ENCODE data around the gene RBM19.

RBM19 gene

DNA sequence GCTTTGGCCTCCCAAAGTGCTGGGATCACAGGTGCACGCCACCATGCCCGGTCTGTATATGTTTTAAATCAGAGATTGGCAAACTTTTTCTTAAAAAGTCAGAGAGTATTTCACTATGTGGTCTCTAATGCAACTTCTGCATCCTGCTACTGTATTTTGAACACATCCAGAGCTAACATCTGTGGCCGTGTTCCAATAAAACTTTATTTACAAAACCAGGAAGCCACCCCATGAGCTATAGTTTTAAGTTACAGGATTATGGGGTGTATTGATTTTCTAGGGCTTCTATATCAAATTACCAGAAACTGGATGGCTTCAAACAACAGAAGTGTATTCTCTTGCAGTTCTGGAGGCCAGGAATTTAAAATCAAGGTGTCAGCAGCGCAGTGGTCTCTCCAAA is 5.3 kb upstream of the RBM19 start:
- ChIA-PET POLR2A (no interaction called here), CTCF (no interaction called here)
- TF ChIP-seq, protein P1, sequence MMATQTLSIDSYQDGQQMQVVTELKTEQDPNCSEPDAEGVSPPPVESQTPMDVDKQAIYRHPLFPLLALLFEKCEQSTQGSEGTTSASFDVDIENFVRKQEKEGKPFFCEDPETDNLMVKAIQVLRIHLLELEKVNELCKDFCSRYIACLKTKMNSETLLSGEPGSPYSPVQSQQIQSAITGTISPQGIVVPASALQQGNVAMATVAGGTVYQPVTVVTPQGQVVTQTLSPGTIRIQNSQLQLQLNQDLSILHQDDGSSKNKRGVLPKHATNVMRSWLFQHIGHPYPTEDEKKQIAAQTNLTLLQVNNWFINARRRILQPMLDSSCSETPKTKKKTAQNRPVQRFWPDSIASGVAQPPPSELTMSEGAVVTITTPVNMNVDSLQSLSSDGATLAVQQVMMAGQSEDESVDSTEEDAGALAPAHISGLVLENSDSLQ (IDR thresholded peaks at IDR 0.05): no peak
- no peak for TF ChIP-seq TARDBP (IDR thresholded peaks at IDR 0.05)
- no peak for TF ChIP-seq SUZ12 (IDR thresholded peaks at IDR 0.05)
- DNase-seq (ENCODE audit: extremely low spot score): no peak

DNA sequence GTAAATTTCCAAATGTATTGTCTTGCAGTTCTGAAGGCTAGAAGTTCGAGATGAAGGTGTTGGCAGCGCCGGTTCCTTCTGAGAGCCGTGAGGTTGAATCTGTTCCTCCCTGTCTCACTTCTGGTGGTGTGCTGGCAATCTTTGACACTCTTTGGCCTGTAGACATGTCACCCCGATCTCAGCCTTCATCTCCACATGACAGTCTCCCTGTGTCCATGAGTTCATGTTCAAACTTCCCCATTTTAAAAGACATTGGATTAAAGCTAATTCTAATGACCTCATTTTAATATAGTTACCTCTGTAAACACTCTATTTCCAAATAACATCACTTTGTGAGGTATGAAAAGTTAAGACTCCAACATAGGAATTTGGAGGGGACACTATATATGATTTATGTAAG is 4.1 kb upstream of the RBM19 start:
- POLR2A ChIA-PET: no interaction called here
- TF ChIP-seq FOXA1 (IDR thresholded peaks at IDR 0.05): no peak
- TF ChIP-seq CTBP1 (IDR thresholded peaks at IDR 0.05; ENCODE audit: borderline replicate concordance): no peak
- TF ChIP-seq SUZ12 (IDR thresholded peaks at IDR 0.05): no peak
- TF ChIP-seq TARDBP (IDR thresholded peaks at IDR 0.05): no peak
- no peak for TF ChIP-seq FOXK2 (IDR thresholded peaks at IDR 0.05)
- TF ChIP-seq ZNF384 (IDR thresholded peaks at IDR 0.05): no peak
- CTCF ChIA-PET: no interaction called here
- DNase-seq (ENCODE audit: extremely low spot score): no peak

DNA sequence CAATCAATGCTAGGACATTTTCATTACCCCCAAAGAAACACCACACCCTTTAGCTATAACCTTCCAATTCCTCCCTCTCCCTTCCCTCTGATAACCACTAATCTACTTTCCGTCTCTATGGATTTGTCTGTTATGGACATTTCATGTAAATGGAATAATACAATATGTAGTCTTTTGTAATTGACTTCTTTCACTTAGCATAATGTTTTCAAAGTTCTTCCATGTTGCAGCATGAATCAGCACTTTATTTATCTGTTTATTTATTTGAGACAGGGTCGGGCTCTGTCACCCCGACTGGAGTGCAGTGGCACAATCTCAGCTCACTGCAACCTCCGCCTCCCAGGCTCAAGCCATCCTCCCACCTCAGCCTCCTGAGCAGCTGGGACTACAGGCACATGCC is 1.2 kb upstream of the RBM19 start:
- DNase-seq (ENCODE audit: extremely low spot score): no peak
- TF ChIP-seq FOXM1 (IDR thresholded peaks at IDR 0.05; ENCODE audit: borderline replicate concordance): no peak
- no peak for TF ChIP-seq ARNT (IDR thresholded peaks at IDR 0.05)
- POLR2A ChIA-PET: no interaction called here
- CTCF ChIA-PET: interaction anchor here (0.6 to 1.6 kb wide), 2 partner anchors 13 to 532 kb away, joined by 3 to 8 read pairs; no protein-coding TSS in a partner anchor

DNA sequence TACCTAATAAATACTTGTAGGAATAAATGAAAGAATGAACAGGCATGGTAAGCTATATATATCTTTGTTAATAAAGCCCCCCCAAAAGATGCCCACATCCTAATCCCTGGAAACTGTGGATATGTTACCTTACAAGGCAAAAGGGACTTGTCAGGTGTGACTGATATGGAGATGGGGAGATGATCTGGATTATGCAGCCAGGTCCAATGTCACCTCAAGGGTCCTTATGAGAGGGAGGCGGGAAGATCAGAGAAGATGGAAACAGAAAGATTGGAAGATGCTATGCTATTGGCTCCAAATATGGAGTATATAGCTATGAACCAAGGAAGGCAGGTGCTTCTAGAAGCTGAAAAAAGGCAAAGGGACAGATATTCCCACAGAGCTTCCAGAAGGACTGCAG is 3.4 kb downstream of the RBM19 start:
- POLR2A ChIA-PET: no interaction called here
- TF ChIP-seq SUZ12 (IDR thresholded peaks at IDR 0.05) (no peak), SP1 (IDR thresholded peaks at IDR 0.05) (no peak), ZNF384 (IDR thresholded peaks at IDR 0.05) (no peak), FOXK2 (IDR thresholded peaks at IDR 0.05) (no peak), NFRKB (IDR thresholded peaks at IDR 0.05) (no peak), CTBP1 (IDR thresholded peaks at IDR 0.05; ENCODE audit: borderline replicate concordance) (no peak), HDGF (IDR thresholded peaks at IDR 0.05; ENCODE audit: borderline replicate concordance) (no peak), BHLHE40 (IDR thresholded peaks at IDR 0.05; ENCODE audit: borderline replicate concordance) (no peak), FOXA1 (IDR thresholded peaks at IDR 0.05) (no peak), TARDBP (IDR thresholded peaks at IDR 0.05) (no peak), FOXM1 (IDR thresholded peaks at IDR 0.05; ENCODE audit: borderline replicate concordance) (no peak), L3MBTL2 (conservative IDR thresholded peaks at IDR 0.05) (no peak), ARNT (IDR thresholded peaks at IDR 0.05) (no peak), LEF1 (IDR thresholded peaks at IDR 0.05; ENCODE audit: borderline replicate concordance) (no peak), ELF4 (IDR thresholded peaks at IDR 0.05) (no peak)
- TF ChIP-seq, protein P1 (IDR thresholded peaks at IDR 0.05): no peak
- DNase-seq (ENCODE audit: extremely low spot score): no peak
- CTCF ChIA-PET: interaction anchor here (0.6 kb wide), 1 partner anchor 663 kb away, joined by 3 read pairs; no protein-coding TSS in a partner anchor

DNA sequence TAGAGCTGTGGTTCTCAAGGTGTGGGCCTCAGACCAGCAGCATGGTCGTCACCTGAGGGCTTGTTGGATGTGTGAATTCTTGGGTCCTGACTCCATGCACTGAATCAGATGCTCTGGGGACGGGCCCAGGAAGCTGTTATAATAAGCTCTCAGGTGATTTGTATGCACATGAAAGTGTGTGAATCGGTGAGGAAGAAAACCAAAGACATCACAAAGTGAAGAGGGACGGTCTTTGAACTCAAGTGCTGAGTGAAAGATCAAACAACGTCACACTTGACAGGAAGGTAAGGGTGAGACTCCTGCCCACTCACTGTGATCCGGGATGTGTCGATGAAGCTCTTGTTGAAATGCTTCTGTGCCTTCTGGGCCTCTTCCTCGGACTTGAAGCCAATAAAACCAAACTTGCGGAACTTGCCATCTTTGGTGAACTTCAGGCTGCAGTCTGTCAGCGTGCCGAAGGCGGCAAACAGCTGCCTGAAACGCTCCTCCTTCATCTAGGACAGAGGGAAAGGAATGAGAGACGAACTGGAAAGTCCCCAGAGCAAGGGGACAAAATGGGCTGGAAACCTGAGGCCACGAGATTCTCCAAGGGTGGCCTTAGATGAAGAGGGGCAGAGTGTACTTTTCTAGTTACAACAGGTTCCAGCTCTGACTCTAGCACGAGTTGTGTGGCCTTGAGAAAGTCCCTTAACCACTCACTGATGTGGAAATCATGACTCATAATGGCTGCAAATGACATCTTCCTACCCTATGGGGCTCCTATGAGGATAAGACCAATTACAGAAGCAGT is 4.0 kb downstream of the RBM19 start:
- TF ChIP-seq HDGF (IDR thresholded peaks at IDR 0.05; ENCODE audit: borderline replicate concordance): no peak
- no peak for TF ChIP-seq TARDBP (IDR thresholded peaks at IDR 0.05)
- no peak for TF ChIP-seq FOXM1 (IDR thresholded peaks at IDR 0.05; ENCODE audit: borderline replicate concordance)
- no peak for TF ChIP-seq L3MBTL2 (conservative IDR thresholded peaks at IDR 0.05)
- no peak for TF ChIP-seq SP1 (IDR thresholded peaks at IDR 0.05)
- ChIA-PET CTCF (interaction anchor here (0.6 kb wide), 1 partner anchor 663 kb away, joined by 3 read pairs; no protein-coding TSS in a partner anchor), POLR2A (no interaction called here)
- DNase-seq (ENCODE audit: extremely low spot score): no peak

DNA sequence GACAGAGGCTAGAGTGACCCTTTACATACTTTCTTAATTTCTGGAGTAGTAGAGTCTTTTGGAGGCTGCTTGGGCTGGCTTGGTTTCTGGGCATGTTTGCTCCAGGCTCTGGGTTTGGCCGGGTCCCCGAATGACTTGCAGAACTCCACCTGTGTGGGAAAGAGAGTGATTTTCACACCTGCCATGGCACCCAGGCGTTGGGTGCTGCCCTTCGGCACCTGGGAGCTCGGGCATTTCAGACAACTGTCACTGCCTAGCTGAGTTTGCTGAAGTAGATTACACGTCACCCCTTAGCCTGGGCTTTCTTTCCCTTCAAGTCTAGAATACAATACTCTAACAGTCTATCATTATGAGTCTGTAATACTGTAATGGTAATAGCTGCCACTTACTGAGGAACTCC is 6.1 kb downstream of the RBM19 start:
- DNase-seq (ENCODE audit: extremely low spot score): no peak
- TF ChIP-seq FOXM1 (IDR thresholded peaks at IDR 0.05; ENCODE audit: borderline replicate concordance): no peak
- TF ChIP-seq LEF1 (IDR thresholded peaks at IDR 0.05; ENCODE audit: borderline replicate concordance): no peak
- no peak for TF ChIP-seq TARDBP (IDR thresholded peaks at IDR 0.05)
- no peak for TF ChIP-seq ELF4 (IDR thresholded peaks at IDR 0.05)
- ChIA-PET POLR2A (no interaction called here), CTCF (no interaction called here)

DNA sequence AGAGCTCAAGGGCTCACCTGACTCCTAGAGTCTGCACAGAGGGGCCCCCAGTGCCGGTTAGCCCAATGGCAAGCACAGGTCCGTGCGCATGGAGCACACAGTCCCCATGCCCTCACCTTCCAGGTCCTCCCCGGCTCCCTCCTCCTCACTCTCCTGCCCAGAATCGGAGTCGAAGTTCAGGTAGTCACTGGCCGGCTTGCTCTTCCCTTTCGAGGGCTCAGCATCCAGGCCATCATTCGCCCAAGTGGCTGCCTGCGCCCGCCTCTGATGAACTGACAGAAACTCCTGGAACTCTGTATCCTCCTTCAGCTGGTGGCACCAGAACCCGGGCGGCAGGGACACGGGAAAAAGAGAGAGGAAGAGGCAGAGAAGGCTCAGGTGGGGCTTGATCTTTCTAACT is 7.0 kb downstream of the RBM19 start:
- CTCF ChIA-PET: no interaction called here
- TF ChIP-seq NFRKB (IDR thresholded peaks at IDR 0.05) (no peak), ARNT (IDR thresholded peaks at IDR 0.05) (no peak), ELF4 (IDR thresholded peaks at IDR 0.05) (no peak), BHLHE40 (IDR thresholded peaks at IDR 0.05; ENCODE audit: borderline replicate concordance) (no peak), HDGF (IDR thresholded peaks at IDR 0.05; ENCODE audit: borderline replicate concordance) (no peak), CTBP1 (IDR thresholded peaks at IDR 0.05; ENCODE audit: borderline replicate concordance) (no peak), FOXK2 (IDR thresholded peaks at IDR 0.05) (no peak), FOXM1 (IDR thresholded peaks at IDR 0.05; ENCODE audit: borderline replicate concordance) (no peak)
- TF ChIP-seq, protein P1 (IDR thresholded peaks at IDR 0.05): no peak
- POLR2A ChIA-PET: no interaction called here
- no peak for DNase-seq (ENCODE audit: extremely low spot score)
